Neural cell (in vitro differentiated cells): Measurements from ENCODE around the gene POLL. TPM values are rescaled to one million over a fixed set of nuclear protein-coding genes. Genes with fewer than 3 reads are reported as not detected.

Experiments
- H2AFZ ChIP-seq: fragments of 200-600, 300-800 bp; sonication (generic), shearing (Covaris generic); 2 replicates; pipeline ENCODE4 v1.6.0; 2014; ENCODE audit warnings: low read depth, mild to moderate bottlenecking, antibody characterized with exemption, low read length, moderate library complexity
- H3F3A ChIP-seq: fragments of 200-600 bp; shearing (Covaris generic); 2 replicates; pipeline ENCODE4 v1.6.1; 2016; ENCODE audit warnings: mild to moderate bottlenecking, moderate library complexity, mixed read lengths, antibody characterized with exemption, low read length; ENCODE audit not compliant: insufficient read depth, poor library complexity, severe bottlenecking
- H3K27ac ChIP-seq: fragments of 200-600, 300-800 bp; sonication (generic), shearing (Covaris generic); 2 replicates; pipeline ENCODE4 v1.5.1; 2014; ENCODE audit warnings: mild to moderate bottlenecking, low read length, moderate library complexity
- H3K27me3 ChIP-seq: fragments of 300-800, 200-600 bp; sonication (generic), shearing (Covaris generic); 2 replicates; pipeline ENCODE4 v1.6.0; 2014; ENCODE audit warnings: mild to moderate bottlenecking, low read depth, low read length, moderate library complexity; ENCODE audit not compliant: insufficient read depth
- H3K36me3 ChIP-seq: fragments of 300-800, 200-600 bp; sonication (generic), shearing (Covaris generic); 2 replicates; pipeline ENCODE4 v1.5.1; 2014; ENCODE audit warnings: mild to moderate bottlenecking, antibody characterized with exemption, low read length, moderate library complexity; ENCODE audit not compliant: insufficient read depth
- H3K4me2 ChIP-seq: fragments of 300-800, 200-600 bp; sonication (generic), shearing (Covaris generic); 2 replicates; pipeline ENCODE4 v1.6.0; 2014; ENCODE audit warnings: mild to moderate bottlenecking, low read length
- H3K4me3 ChIP-seq: fragments of 300-800, 200-600 bp; sonication (generic), shearing (Covaris generic); 2 replicates; pipeline ENCODE4 v1.5.1; 2014; ENCODE audit warnings: mild to moderate bottlenecking, low read length, moderate library complexity
- H3K79me2 ChIP-seq: fragments of 200-600 bp; shearing (Covaris generic); replicated peaks from 2 replicates; pipeline ENCODE4 v1.6.0; 2014; ENCODE audit warnings: mild to moderate bottlenecking, low read length, moderate library complexity; ENCODE audit not compliant: insufficient read depth
- H3K9ac ChIP-seq: fragments of 300-800, 200-600 bp; sonication (generic), shearing (Covaris generic); 2 replicates; pipeline ENCODE4 v1.6.1; 2016; ENCODE audit warnings: mild to moderate bottlenecking, low read length, mixed read lengths
- H3K9me2 ChIP-seq: fragments of 200-600 bp; shearing (Covaris generic); 2 replicates; pipeline ENCODE4 v1.6.1; 2016; ENCODE audit warnings: mild to moderate bottlenecking, low read length, mixed read lengths; ENCODE audit not compliant: insufficient read depth
- H3K9me3 ChIP-seq: fragments of 200-600, 300-800 bp; sonication (generic), shearing (Covaris generic); 2 replicates; pipeline ENCODE4 v1.6.1; 2016; ENCODE audit warnings: mild to moderate bottlenecking, mixed run types, low read length, moderate library complexity, mixed read lengths
- H4K20me1 ChIP-seq: fragments of 200-600 bp; shearing (Covaris generic); 2 replicates; pipeline ENCODE4 v1.6.1; 2016; ENCODE audit warnings: mild to moderate bottlenecking, mixed run types; ENCODE audit not compliant: insufficient read depth
- CTCF ChIP-seq: fragments of 450-650 bp; IDR thresholded peaks from 2 replicates; pipeline ENCODE4 v1.5.1; 2014; ENCODE audit warnings: antibody characterized with exemption, mild to moderate bottlenecking, moderate library complexity; ENCODE audit not compliant: poor library complexity, severe bottlenecking
- EP300 ChIP-seq: fragments of 450-650 bp; conservative IDR thresholded peaks from 2 replicates; pipeline ENCODE4 v1.6.1; 2014; ENCODE audit warnings: antibody characterized with exemption, mild to moderate bottlenecking, moderate library complexity; ENCODE audit not compliant: poor library complexity, severe bottlenecking
- EZH2 ChIP-seq: fragments of 200-600, 300-800 bp; shearing (Covaris generic), sonication (generic); IDR thresholded peaks from 2 replicates; pipeline ENCODE4 v1.6.1; 2014; ENCODE audit warnings: antibody characterized with exemption, low read length, borderline replicate concordance, mild to moderate bottlenecking; ENCODE audit not compliant: insufficient read depth, poor library complexity, severe bottlenecking
- MXI1 ChIP-seq: fragments of 450-650 bp; conservative IDR thresholded peaks from 2 replicates; pipeline ENCODE4 v1.6.1; 2014; ENCODE audit warnings: antibody characterized with exemption, mild to moderate bottlenecking; ENCODE audit not compliant: poor library complexity, severe bottlenecking
- POLR2AphosphoS5 ChIP-seq: IDR thresholded peaks from 2 replicates; pipeline ENCODE4 v1.6.1; 2012
- RAD21 ChIP-seq: fragments of 450-650 bp; conservative IDR thresholded peaks from 2 replicates; pipeline ENCODE4 v1.6.1; 2014; ENCODE audit warnings: antibody characterized with exemption, mild to moderate bottlenecking, moderate library complexity
- REST ChIP-seq: IDR thresholded peaks from 2 replicates; pipeline ENCODE4 v1.6.1; 2012; ENCODE audit warnings: borderline replicate concordance
- SMC3 ChIP-seq: fragments of 450-650 bp; conservative IDR thresholded peaks from 2 replicates; pipeline ENCODE4 v1.6.1; 2014; ENCODE audit warnings: antibody characterized with exemption, mild to moderate bottlenecking, moderate library complexity; ENCODE audit not compliant: poor library complexity
- TAF1 ChIP-seq: IDR thresholded peaks from 2 replicates; pipeline ENCODE4 v1.6.1; 2012; ENCODE audit warnings: low read depth
- polyA plus RNA-seq: library from polyadenylated mRNA; depleted of rRNA; stranded (reverse); fragments of >200 nt; gene quantifications from 2 replicates; pipeline ENCODE4 v1.2.3, GENCODE V29; 2014

Gene POLL
- polyA plus RNA-seq, 1 donor from 2014 or later: 23.0 TPM

- no peak overlapping the region for H3K4me3 ChIP-seq
Observed at GRCh38 chr10:101538446-101538845, 49.6 kb downstream of the POLL start.

GRCh38 chr10:101536800-101537199 lies 51.3 kb downstream of the POLL start:
- no peak overlapping the region for H2AFZ ChIP-seq
- no peaks in the 10 kb centered on the region for H3K27me3 ChIP-seq
- no peak overlapping the region for H3K4me3 ChIP-seq
- H3K9me2 ChIP-seq: no peaks in the 10 kb centered on the region
- no peak overlapping the region for H3K4me2 ChIP-seq
- no peaks in the 10 kb centered on the region for H3K79me2 ChIP-seq
- no peak overlapping the region for H3K9ac ChIP-seq
- peaks cover 3% of the 10 kb centered on the region for H3K36me3 ChIP-seq
- TF ChIP-seq REST: no peak
- no peak for TF ChIP-seq CTCF
- no peak for TF ChIP-seq POLR2AphosphoS5
- no peak for TF ChIP-seq EZH2
- no peak for TF ChIP-seq TAF1
- no peak for TF ChIP-seq SMC3
- TF ChIP-seq MXI1: no peak
- no peak for TF ChIP-seq RAD21
- no peak for TF ChIP-seq EP300
- no peaks in the 10 kb centered on the region for H4K20me1 ChIP-seq
- no peak overlapping the region for H3K27ac ChIP-seq
- H3F3A ChIP-seq: no peaks in the 10 kb centered on the region
- H3K9me3 ChIP-seq: no peaks in the 10 kb centered on the region

More at GRCh38 chr10:101538446-101538845, 49.6 kb downstream of the POLL start:
- no peak overlapping the region for H2AFZ ChIP-seq
- H3K4me2 ChIP-seq: no peak overlapping the region
- no peak overlapping the region for H3K9ac ChIP-seq
- H3K9me3 ChIP-seq: no peaks in the 10 kb centered on the region
- H4K20me1 ChIP-seq: no peaks in the 10 kb centered on the region
- peaks cover 3% of the 10 kb centered on the region for H3K36me3 ChIP-seq
- no peaks in the 10 kb centered on the region for H3K79me2 ChIP-seq
- H3F3A ChIP-seq: no peaks in the 10 kb centered on the region
- no peaks in the 10 kb centered on the region for H3K27me3 ChIP-seq
- H3K9me2 ChIP-seq: no peaks in the 10 kb centered on the region
- no peak for TF ChIP-seq EZH2
- no peak overlapping the region for H3K27ac ChIP-seq

- Histone ChIP-seq H3K27ac (no peak overlapping the region), H3K9ac (no peak overlapping the region), H2AFZ (no peak overlapping the region), H3F3A (no peaks in the 10 kb centered on the region), H3K9me3 (no peaks in the 10 kb centered on the region), H3K4me2 (no peak overlapping the region), H4K20me1 (no peaks in the 10 kb centered on the region), H3K79me2 (no peaks in the 10 kb centered on the region), H3K9me2 (no peaks in the 10 kb centered on the region), H3K27me3 (no peaks in the 10 kb centered on the region), H3K4me3 (no peak overlapping the region), H3K36me3 (peaks cover 3% of the 10 kb centered on the region)
- TF ChIP-seq SMC3 (no peak), CTCF (no peak), EP300 (no peak), TAF1 (no peak), EZH2 (no peak), REST (no peak)
Observed at GRCh38 chr10:101535949-101536348, 52.1 kb downstream of the POLL start.
